Activated naive CD4-positive, alpha-beta T cell treated with anti-CD3 and anti-CD28 coated beads, Interleukin-2, amount 10 ng/mL, durations not matched to agents 7 days and 5 days (primary cell): ENCODE results near the gene BARX2.

Source experiments
- CTCF ChIA-PET: fragments of 350-600 bp; sonication (Branson Sonifier 250); formaldehyde crosslinking; loops from one replicate; lab custom pipeline; 2021; ENCODE audit warnings: antibody characterized with exemption; lab: Charles Lee
- DNase-seq: peaks from one replicate; pipeline ENCODE4 v3.0.0-alpha.2; 2020
- H3K27ac Mint-ChIP-seq: one replicate; pipeline ENCODE4 v1.8.0; 2021; ENCODE audit warnings: mild to moderate bottlenecking, moderate library complexity, mixed read lengths
- H3K27me3 Mint-ChIP-seq: one replicate; pipeline ENCODE4 v1.8.0; 2021; ENCODE audit warnings: mild to moderate bottlenecking, mixed read lengths
- H3K36me3 Mint-ChIP-seq: one replicate; pipeline ENCODE4 v1.8.0; 2021; ENCODE audit warnings: mixed read lengths
- H3K4me1 Mint-ChIP-seq: one replicate; pipeline ENCODE4 v1.8.0; 2021; ENCODE audit warnings: mixed read lengths
- H3K4me3 Mint-ChIP-seq: one replicate; pipeline ENCODE4 v1.8.0; 2021; ENCODE audit warnings: mild to moderate bottlenecking, moderate library complexity, mixed read lengths
- H3K9me3 Mint-ChIP-seq: one replicate; pipeline ENCODE4 v1.8.0; 2021; ENCODE audit warnings: mixed read lengths

Gene BARX2

DNA sequence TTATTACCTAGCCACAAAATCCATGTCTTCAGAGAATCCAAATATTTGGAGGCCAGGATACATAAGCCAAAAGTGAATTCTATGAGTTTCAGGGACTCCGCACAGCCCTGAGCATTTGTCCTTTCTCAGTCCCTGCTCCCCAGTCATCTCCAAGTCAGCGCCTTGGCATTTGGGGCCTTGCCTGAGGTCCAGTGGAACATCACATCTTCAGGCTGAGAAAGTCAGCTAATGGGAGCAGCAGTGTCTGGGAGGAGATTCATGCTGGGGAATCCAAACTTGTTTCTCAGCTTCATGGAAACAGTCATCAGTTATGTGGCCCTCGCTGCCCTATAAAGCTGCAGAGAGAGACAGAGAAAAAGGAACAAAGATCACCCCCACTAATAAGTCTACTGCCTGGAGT lies 70.9 kb downstream of the BARX2 start:
- no peaks in the 10 kb centered on the region for H3K36me3 Mint-ChIP-seq
- peaks cover 11% of the 10 kb centered on the region for H3K4me1 Mint-ChIP-seq
- H3K27me3 Mint-ChIP-seq, result peaks cover 4% of the 10 kb centered on the region
- no peak for DNase-seq
- no peak overlapping the region for H3K27ac Mint-ChIP-seq
- peaks cover 8% of the 10 kb centered on the region for H3K9me3 Mint-ChIP-seq
- CTCF ChIA-PET, result no interaction called here
- no peak overlapping the region for H3K4me3 Mint-ChIP-seq

DNA sequence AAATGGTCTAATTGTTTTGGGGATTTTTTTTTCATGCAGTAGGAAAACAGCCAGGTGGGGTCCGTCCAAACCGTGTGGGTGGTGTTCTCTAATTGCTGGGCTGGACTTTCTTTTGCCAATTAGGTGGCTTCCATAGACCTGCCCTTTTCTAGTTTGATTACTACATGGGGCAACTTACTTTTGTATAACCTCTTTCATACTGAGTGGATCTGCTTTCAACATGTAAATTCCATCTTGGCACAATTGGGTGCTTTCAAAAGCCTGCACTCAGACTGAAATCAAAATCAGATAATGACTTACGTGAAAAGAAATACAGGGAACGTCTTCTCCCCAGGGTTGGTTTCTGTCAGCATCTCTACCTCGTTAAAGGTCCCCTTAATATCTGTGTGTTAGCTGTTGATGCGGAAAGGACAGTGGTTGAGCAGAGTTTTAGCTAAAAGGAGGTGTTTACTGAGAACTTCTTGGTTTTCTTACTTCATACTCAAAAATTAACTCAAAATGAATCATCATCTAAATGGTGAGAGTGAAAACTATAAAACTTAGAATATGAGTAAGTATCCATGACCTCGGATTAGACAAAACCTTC lies 72.1 kb downstream of the BARX2 start:
- no peak overlapping the region for H3K4me3 Mint-ChIP-seq
- CTCF ChIA-PET, result no interaction called here
- peaks cover 4% of the 10 kb centered on the region for H3K27me3 Mint-ChIP-seq
- H3K36me3 Mint-ChIP-seq, result no peaks in the 10 kb centered on the region
- peaks cover 8% of the 10 kb centered on the region for H3K9me3 Mint-ChIP-seq
- H3K4me1 Mint-ChIP-seq, result peaks cover 7% of the 10 kb centered on the region
- H3K27ac Mint-ChIP-seq, result no peak overlapping the region
- no peak for DNase-seq

DNA sequence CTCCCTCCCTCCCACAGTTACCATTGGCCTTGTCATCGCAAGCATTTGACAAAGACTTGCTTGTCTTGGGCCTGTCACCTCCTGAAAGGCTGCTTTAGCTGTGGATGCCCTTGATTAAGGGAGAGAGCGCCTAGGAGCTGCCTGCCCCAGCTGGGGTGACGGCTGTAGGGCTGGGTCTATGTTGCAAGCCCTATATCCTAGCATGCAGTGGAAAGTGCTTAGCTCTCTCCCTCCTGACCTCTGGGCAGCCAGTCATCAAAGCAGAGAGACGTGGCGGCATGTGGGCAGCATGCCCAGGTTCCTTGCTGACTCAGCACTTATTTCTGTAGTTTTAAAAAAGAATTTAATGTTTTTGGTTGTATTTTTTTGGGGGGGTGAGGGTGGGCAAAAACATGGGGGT lies 75.9 kb downstream of the BARX2 start:
- peaks cover 8% of the 10 kb centered on the region for H3K9me3 Mint-ChIP-seq
- H3K4me3 Mint-ChIP-seq, result no peak overlapping the region
- H3K36me3 Mint-ChIP-seq, result no peaks in the 10 kb centered on the region
- no peak overlapping the region for H3K27ac Mint-ChIP-seq
- H3K27me3 Mint-ChIP-seq, result peaks cover 4% of the 10 kb centered on the region
- CTCF ChIA-PET, result no interaction called here
- DNase-seq, result no peak
- no peaks in the 10 kb centered on the region for H3K4me1 Mint-ChIP-seq

DNA sequence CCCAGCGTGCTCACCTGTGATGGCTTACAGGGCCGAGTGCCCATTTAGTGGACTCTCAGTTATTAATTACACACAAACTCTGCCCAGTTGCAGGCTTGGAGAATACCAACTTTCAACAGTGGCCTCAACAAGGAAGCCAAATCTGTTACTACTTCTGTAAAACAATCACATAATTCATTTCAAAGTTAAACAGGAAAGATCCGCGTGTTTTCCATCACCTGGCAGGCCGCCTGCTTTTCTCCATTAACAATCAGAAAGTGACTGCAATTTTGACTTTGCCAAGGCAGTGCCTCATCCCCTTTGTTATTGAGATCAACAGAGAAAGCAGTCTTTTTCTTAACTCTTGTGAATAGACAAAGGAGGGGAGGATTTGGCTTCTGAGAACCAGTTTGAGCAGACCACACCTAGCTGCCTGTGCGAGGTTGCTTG lies 77.7 kb downstream of the BARX2 start:
- H3K27me3 Mint-ChIP-seq, result no peaks in the 10 kb centered on the region
- no peaks in the 10 kb centered on the region for H3K4me1 Mint-ChIP-seq
- H3K36me3 Mint-ChIP-seq, result no peaks in the 10 kb centered on the region
- H3K9me3 Mint-ChIP-seq, result peaks cover 2% of the 10 kb centered on the region
- DNase-seq, result no peak
- no peak overlapping the region for H3K4me3 Mint-ChIP-seq
- no peak overlapping the region for H3K27ac Mint-ChIP-seq
- CTCF ChIA-PET, result no interaction called here

DNA sequence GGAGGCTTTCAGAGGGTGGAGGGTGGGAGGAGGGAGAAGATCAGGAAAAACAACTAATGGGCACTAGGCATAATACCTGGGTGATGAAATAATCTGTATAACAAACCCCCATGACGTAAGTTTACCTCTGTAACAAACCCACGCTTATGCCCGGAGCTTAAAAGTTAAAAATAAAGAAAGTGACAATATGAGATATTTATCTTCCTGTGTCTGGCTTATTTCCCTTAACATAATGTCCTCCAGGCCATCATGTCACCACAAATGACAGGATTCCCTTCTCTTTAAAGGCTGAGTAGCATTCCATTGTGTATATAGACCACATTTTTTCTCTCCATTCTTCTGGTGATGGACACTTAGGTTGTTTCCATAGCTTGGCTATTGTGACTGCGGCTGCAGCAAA lies 79.5 kb downstream of the BARX2 start:
- Mint-ChIP-seq H3K4me1 (no peaks in the 10 kb centered on the region), H3K36me3 (no peaks in the 10 kb centered on the region), H3K4me3 (no peak overlapping the region), H3K27ac (no peak overlapping the region), H3K27me3 (no peaks in the 10 kb centered on the region), H3K9me3 (no peaks in the 10 kb centered on the region)
- no peak for DNase-seq
- CTCF ChIA-PET, result no interaction called here

DNA sequence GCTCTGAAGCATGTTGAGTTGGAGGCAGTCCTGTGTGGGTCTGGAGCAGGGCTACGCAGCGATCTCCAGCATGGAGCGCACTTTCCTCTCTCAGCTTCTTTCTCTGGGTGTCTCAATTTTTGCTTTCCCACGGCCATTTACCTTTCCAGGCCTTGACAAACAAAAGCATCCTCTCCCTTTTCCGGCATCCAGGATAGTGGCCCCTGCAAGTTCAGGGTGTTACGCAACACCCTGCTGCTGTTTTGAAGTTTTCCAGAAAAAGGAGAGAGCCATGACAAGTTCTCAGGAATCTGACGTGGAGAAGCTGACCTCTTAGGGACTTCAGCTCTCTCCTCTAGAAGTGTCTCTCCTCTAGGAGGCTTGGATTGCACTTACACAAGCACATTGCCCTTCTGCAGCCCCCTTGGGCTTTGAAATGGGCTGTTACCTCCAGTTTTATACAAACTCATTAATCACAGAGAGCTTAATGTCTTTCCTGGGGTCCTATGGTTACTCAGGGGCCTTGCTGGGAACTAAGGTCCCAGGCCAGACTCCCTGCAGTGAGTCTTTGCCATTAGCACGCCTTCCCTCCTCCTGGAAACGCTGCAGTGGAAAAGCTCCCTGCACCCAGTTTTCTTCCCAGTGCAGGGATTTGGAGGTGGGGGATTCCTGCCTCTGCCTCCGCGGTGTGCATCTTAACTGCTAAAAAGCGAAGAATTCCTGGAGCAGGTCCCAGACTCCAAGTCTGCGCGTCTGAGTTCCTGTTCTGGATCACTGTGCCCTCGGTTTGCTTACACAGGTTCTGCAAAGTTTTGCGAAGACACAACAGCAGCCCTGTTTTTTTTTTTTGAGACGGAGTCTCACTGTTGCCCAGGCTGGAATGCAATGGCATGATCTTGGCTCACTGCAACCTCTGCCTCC lies 80.4 kb downstream of the BARX2 start:
- Mint-ChIP-seq H3K9me3 (no peaks in the 10 kb centered on the region), H3K27ac (no peak overlapping the region)
- CTCF ChIA-PET, result no interaction called here

DNA sequence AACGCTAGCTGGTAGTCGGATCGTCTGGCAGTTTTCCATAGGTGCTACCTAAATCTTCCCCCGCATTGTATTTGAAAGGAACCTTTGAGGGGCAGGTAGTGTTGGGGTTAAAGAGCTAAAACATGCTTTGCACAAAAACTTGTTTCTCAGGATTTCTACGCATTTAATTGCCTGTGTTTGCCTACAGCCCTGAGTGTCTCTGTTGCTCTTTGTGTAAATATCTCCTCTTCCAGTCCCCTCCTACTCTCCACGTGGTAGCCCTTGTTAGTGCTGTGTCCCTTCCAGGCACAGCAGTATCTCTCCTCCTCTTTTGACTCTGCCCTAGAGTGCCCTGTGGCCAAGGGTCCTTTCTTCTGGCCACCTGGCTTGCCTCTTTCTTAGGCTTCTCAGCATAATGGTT lies 81.7 kb downstream of the BARX2 start:
- Mint-ChIP-seq H3K36me3 (no peaks in the 10 kb centered on the region), H3K27me3 (no peaks in the 10 kb centered on the region), H3K27ac (no peak overlapping the region), H3K9me3 (no peaks in the 10 kb centered on the region), H3K4me3 (no peak overlapping the region), H3K4me1 (no peaks in the 10 kb centered on the region)
- no peak for DNase-seq
- CTCF ChIA-PET, result no interaction called here

More for the DNA sequence above, 80.4 kb downstream of the BARX2 start:
- no peak for DNase-seq
- Mint-ChIP-seq H3K36me3 (no peaks in the 10 kb centered on the region), H3K4me1 (no peaks in the 10 kb centered on the region), H3K27me3 (no peaks in the 10 kb centered on the region), H3K4me3 (no peak overlapping the region)

DNA sequence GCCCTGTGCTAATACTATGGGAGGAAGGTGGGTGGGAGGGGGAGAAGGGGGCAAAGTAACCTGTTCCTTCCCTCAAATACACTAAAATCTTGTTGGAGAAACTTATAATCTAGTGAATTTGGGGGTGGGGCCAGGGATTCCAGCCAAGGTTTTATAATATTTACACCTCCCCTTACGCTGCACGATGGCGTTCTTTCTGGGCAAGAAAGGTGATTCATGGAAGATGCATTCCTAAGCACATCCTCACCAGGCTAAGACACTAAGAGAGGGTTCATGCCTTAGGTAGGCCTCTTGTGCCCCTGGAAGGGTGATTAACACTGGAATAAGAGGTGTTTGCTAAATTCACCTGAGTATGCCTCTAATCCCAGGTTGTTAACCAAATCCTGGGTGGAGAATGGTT lies 82.6 kb downstream of the BARX2 start:
- Mint-ChIP-seq H3K9me3 (peaks cover 4% of the 10 kb centered on the region), H3K4me1 (no peaks in the 10 kb centered on the region), H3K36me3 (no peaks in the 10 kb centered on the region), H3K27me3 (no peaks in the 10 kb centered on the region), H3K4me3 (no peak overlapping the region), H3K27ac (no peak overlapping the region)
- CTCF ChIA-PET, result no interaction called here
- DNase-seq, result no peak

DNA sequence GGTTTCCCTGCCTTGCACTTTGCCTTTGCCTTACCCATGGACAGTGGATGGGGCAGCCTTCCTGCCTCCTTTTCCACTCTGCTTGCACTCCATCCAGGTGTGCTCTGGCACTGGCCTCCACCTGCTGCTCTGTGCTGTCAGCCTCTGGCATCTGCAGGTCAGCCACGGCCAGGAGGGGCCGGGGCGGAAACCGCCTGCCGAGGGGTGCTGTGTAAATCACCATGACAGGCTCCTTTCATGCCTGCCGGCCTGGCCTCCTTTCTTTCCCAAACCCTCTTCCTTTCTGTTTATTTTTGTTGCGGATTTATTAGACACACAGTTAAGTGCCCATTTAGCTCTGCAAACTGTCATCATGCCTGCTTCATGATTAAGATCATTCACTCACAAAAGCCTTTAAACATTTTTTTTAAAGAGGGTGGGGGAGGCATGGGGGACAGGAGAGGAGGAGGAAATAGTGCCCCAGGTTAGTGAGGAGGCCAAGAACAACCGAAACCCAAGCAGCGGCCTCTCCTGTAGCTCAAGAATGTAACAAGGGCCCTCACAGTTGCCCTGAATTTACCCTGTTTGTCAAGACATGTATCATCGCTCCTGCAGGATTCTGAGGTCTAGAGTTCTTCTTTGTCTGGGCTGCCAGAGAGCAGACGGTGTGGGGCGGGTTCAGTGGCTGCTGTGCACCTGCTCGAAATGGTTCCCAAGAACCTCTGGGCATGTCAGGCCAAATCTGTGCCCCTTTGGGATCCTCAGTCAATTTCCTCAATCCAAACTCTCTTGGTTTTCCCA lies 83.3 kb downstream of the BARX2 start:
- CTCF ChIA-PET, result no interaction called here
- peaks cover 5% of the 10 kb centered on the region for H3K9me3 Mint-ChIP-seq
- no peak overlapping the region for H3K27ac Mint-ChIP-seq
- H3K4me3 Mint-ChIP-seq, result no peak overlapping the region
- no peak for DNase-seq
- H3K4me1 Mint-ChIP-seq, result no peaks in the 10 kb centered on the region
- no peaks in the 10 kb centered on the region for H3K36me3 Mint-ChIP-seq
- H3K27me3 Mint-ChIP-seq, result no peaks in the 10 kb centered on the region

DNA sequence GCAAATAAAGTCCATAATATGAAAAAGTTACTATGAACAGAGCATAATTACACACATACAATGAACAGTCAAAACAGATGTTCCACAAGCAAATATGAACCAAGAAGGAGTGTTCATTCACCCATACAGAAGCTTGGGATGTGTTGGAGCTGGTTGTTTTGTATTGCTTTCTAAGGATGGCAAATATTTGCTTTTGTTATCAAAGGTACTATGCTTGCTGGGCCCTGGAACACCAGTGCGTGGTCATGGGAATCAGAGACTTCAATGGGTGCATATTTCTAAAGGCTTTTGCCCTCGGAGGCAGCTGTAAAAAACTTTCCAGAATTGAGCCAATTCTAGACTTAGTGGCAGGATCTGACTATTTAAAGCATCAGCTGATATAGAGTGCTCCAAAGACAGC lies 85.1 kb downstream of the BARX2 start:
- no peak for DNase-seq
- Mint-ChIP-seq H3K27me3 (no peaks in the 10 kb centered on the region), H3K36me3 (no peaks in the 10 kb centered on the region), H3K4me3 (no peak overlapping the region), H3K27ac (no peak overlapping the region), H3K9me3 (peaks cover 5% of the 10 kb centered on the region), H3K4me1 (no peaks in the 10 kb centered on the region)
- CTCF ChIA-PET, result no interaction called here

DNA sequence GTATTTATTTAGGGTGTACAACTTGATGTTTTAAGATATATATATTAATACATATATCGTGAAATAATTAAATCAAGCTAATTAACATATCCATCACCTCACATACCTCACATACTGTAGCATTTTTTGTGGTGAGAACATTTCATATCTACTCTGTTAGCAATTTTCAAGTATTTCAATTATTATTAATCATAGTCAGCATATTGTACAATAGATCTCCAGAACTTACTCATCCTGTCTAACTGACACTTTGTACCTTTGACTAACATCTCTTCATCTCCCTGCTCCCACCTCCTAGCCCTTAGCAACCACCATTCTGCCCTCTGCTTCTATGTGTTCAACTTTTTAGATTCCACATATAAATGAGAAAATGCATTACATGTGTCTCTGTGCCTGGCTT lies 108.4 kb downstream of the BARX2 start:
- Mint-ChIP-seq H3K27me3 (peaks cover 4% of the 10 kb centered on the region), H3K4me3 (no peak overlapping the region), H3K36me3 (no peaks in the 10 kb centered on the region), H3K4me1 (no peaks in the 10 kb centered on the region), H3K9me3 (no peaks in the 10 kb centered on the region), H3K27ac (no peak overlapping the region)
- DNase-seq, result no peak
- CTCF ChIA-PET, result no interaction called here

DNA sequence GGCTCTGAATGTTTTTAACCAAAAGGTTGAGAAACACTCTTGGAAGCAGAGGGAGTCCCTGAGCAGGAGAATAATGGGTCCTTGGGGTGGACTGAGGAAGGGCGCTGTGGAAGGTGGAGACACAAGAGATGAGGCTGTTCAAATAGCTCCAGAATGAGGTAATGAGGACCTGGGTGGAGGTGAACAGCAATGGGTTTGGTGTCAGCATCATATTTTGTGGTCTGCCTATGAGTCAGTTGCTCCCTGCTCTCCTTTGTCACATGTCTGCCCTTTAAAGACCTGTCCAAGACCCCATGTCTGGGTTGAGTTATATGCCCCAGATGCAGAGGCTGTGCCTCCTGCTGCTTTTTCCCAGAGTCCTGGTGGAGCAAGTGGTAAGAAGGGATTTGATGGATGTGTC lies 113.6 kb downstream of the BARX2 start:
- Mint-ChIP-seq H3K27ac (no peak overlapping the region), H3K4me3 (no peak overlapping the region), H3K9me3 (no peaks in the 10 kb centered on the region), H3K36me3 (no peaks in the 10 kb centered on the region), H3K27me3 (peaks cover 4% of the 10 kb centered on the region), H3K4me1 (no peaks in the 10 kb centered on the region)
- CTCF ChIA-PET, result no interaction called here
- DNase-seq, result no peak

DNA sequence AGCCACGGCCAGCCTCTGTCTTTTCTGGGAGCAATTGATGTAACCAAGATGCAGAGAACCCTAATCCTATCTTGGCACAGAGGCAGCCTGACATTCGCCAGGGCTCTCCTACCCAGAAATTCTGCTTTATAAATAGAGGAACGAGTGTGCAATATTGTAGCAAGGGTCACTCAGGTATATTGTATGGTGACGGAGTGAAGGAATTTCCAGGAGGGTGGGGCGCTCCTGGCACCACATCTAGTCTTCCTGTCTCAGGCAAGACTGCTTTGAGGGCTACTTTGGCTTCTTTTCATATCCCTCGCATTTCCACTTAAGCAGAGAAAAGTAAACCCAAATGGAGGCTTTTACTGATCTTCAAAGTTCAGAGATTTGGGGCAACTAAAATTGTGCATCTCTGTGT lies 114.4 kb downstream of the BARX2 start:
- Mint-ChIP-seq H3K27me3 (peaks cover 4% of the 10 kb centered on the region), H3K4me3 (no peak overlapping the region), H3K4me1 (no peaks in the 10 kb centered on the region), H3K9me3 (peaks cover 4% of the 10 kb centered on the region), H3K27ac (no peak overlapping the region), H3K36me3 (no peaks in the 10 kb centered on the region)
- CTCF ChIA-PET, result no interaction called here
- DNase-seq, result no peak

DNA sequence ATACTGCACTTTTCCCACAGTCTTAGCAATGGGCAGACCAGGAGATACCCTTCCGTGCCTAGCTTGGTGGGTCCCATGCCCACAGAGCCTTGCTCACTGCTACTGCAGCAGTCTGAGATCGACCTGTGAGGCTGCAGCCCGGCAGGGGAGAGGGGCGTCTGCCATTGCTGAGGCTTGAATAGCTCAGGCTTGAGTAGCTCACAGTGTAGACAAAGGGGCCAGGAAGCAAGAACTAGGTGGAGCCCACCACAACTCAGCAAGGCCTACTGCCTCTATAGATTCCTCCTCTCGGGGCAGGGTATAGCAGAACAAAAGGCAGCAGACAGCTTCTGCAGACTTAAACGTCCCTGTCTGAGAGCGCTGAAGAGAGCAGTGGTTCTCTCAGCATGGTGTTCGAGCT lies 118.1 kb downstream of the BARX2 start:
- Mint-ChIP-seq H3K27me3 (no peaks in the 10 kb centered on the region), H3K36me3 (no peaks in the 10 kb centered on the region), H3K9me3 (peaks cover 5% of the 10 kb centered on the region), H3K27ac (no peak overlapping the region), H3K4me3 (no peak overlapping the region), H3K4me1 (no peaks in the 10 kb centered on the region)
- DNase-seq, result no peak
- CTCF ChIA-PET, result no interaction called here
